HG03521 (cell line): ENCODE results near the gene SLC22A16.
"Not testable (repeated sequence)": the region's sequence is repeated elsewhere in the genome, so short reads cannot be mapped to it uniquely, and the experiment has no call there.

ENCODE experiments used
- ATAC-seq: cut with Tn5 transposase; IDR thresholded peaks from one replicate; pipeline ENCODE4 v1.9.1; 2021; ENCODE audit warnings: mild to moderate bottlenecking, moderate library complexity; ENCODE audit not compliant: unreplicated experiment

The SLC22A16 gene, protein sequence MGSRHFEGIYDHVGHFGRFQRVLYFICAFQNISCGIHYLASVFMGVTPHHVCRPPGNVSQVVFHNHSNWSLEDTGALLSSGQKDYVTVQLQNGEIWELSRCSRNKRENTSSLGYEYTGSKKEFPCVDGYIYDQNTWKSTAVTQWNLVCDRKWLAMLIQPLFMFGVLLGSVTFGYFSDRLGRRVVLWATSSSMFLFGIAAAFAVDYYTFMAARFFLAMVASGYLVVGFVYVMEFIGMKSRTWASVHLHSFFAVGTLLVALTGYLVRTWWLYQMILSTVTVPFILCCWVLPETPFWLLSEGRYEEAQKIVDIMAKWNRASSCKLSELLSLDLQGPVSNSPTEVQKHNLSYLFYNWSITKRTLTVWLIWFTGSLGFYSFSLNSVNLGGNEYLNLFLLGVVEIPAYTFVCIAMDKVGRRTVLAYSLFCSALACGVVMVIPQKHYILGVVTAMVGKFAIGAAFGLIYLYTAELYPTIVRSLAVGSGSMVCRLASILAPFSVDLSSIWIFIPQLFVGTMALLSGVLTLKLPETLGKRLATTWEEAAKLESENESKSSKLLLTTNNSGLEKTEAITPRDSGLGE

DNA sequence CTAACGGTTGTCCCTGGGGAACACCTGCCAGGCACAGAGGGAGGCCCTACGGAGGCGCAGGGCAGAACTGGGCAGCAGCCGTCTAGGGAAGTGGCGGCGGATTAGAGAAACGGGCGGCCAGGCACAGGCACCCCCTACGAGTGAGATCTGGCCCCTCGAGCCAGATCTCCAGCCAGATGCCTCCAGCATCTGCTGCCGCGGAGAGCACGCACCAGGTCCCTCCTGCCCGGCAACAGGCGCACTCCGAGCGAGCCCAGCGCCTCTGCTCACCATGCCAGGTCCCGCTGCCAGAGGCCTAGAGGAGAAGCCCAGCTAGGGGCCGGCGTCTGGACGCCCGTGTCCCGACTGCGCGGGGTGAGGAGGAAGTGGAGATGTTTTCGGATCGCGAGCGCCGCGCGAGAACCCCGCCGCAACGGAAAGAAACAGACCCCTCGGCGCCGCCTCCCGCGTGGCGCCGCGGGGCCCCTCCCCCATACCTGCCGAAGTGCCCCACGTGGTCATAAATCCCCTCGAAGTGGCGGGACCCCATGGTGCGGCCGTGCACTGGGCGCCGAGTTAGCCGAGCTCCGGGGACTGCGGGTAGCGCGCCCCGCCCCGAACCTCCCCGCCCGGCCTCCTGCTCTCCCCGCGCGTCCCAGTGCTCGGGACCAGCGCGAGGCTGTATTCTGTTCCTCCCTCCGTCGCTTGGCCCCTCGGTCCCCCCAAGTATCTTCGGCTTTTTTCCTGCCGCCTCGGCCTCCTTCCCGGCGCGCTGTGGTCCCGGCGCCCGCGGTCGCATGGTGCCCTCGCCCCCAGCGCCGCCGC lies at the start of gene SLC22A16:
Gene SLC22A16, minus strand, starts transcription at position 568 of the 804 bp plus-strand sequence. Its CDS starts 39 bp downstream, at position 529.
- ATAC-seq: no peak

DNA sequence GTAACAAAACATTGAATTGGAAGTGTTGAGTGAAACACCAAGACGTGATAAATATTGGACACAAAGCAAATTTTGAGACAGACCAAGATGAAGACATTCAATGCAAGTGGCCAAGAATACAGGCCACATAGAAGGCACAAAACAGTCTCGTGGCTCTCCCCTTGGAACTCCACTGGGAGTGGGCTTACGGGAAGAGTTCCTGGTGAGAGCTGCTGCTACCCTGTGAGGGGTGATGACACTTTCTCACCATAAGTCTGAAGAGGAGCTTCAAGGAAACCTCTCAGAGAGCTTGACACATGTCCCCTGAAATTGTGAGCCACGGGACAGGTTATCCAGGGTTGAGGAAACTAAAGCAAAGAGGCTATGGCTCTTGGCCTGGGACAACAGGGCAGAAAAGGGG lies 48.6 kb upstream of the SLC22A16 start:
- no peak for ATAC-seq

DNA sequence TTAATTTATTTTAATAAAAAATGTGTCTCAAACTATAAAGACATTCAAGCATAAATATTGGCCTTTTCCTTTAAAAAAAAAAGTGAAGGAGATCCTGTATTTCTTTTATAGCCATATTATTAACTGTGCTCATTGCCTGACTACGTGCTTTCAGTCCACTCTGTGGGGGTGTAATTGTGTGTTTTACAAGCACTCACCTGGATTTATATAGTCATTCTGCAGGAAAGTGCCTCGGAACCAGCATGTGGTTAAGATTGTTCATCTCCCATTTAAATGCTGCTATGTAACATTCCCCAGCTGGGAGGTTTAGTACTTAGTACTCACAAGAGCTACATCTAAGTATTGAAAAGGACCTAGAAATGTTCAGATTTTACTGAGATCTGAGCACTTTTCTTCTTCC lies 47.9 kb upstream of the SLC22A16 start:
- no peak for ATAC-seq

DNA sequence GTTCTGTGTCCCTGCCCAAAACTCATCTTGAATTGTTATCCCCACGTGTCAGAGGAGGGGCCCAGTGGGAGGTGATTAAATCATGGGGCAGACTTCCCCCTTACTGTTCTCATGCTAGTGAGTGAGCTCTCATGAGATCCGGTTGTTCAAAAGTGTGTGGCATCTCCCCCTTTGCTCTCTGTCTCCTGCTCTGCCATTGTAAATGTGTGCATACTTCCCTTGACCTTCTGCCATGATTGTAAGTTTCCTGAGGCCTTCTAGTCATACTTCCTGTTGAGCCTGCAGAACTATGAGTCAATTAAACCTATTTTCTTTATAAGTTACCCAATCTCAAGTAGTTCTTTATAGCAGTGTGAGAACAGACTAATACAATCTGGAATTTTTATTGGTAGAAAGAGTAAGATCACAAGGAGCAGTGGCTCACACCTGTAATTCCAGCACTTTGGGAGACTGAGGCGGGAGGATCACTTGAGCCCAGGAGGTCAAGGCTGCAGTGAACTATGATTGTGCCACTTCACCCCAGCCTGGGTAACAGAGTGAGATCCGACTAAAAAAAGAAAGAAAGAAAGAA lies 47.1 kb upstream of the SLC22A16 start:
- no peak for ATAC-seq

DNA sequence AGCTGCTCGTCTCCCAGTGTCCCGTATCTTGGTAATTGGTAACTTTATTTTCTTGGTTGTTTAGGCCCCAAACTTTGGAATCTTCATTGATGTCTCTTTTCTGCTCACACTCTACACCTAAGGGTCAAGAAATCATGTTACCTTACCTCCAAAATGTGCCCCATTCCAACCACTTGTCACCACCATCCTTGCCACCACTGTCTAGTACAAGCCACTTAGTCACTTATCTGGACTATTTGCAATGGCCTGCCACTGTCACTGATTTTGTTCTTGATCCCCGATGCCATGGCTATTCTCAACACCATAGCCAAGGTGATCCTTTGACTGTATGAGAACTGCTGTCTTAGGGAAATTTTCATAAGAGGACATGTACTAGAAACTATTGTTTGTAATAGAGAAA lies 46.0 kb upstream of the SLC22A16 start:
- no peak for ATAC-seq

DNA sequence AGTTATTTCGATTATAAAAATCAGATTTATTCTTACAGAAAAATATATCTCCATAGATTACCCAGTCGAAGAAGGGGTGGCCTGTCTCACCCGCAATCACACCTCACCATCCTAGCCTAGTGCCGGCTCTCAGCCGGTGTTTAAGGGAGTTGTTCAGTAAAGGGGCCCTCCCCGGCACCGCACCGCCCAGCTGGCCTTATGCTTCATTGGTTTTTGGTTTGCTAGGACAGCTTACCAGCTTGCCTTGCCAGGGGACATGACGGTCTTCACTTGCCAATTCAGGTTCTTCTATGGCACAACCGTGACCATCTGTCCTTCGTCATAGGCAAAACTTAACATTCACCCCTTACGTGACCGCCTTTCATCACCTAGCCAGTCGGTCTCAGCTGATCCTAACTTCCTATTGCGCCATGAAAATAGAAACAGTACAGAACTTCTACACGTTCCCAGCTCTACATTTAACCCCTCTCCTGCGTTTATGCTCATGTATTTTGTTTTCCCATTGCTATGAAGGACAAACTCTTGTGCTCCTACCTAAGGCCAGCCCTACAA lies 44.7 kb upstream of the SLC22A16 start:
- ATAC-seq: no peak

DNA sequence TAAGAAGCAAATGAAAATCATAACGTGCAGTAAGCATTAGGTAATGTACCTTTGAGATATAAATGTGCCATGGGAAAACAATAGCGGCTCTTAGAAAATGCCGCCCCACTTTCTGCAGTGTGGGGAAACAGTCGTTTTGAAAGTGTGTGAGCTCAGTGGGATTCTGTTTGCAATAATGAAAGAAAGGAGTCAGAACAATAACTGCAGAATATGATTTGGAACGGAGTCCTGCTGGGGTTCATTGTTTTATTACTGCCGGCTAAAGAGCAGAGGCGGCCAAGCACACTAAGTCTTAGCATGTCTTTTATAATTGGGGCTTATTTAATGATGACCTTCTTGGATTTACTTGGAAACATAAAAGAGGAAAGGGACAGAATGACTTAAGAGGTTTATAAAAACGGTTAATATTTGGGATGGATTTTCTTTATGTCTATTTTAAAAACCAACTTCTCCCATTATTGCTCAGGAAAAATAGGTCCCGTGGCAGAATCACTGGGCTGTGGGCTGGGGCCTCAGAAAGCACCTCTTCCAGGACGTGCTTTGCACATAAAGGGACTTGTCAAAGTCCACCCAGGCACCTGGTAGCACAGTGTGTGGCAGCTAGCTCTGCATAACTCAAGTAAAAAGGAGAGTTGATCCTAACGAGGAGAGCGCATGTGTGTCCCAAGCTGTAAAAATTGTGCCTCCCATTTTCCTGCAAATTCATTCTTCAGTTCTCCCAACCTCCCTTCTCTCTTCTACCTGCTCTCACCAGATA lies 44.0 kb upstream of the SLC22A16 start:
- no peak for ATAC-seq

DNA sequence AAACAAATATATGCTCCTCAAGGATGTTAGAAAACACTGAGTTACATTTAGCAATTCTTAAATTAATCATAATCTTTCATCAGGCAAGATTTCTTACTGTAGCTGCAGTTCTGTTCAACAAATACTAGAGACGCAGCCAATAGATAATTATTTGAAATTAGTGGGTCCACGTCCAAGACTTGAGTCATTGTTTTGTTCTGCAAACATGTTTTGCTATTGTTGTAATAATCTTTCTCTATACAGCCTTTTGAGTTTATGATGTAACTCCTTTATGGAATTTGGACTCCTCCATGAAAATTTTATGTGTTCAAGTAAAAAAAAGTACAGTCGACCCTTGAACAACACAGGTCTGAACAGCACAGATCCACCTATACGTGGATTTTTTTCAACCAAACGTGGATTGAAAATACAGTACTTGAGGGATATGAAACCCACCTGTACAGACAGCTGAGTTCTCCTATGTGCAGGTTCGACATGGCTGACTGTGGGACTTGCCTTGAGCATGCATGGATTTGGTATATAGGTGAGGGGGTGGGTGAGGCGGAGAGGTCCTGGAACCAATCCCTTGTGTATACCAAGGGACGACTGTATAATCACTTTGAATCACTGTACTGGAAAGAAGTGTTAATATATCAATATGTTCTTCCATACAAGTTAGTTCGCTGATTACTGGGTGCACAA lies 41.3 kb upstream of the SLC22A16 start:
- ATAC-seq: no peak

DNA sequence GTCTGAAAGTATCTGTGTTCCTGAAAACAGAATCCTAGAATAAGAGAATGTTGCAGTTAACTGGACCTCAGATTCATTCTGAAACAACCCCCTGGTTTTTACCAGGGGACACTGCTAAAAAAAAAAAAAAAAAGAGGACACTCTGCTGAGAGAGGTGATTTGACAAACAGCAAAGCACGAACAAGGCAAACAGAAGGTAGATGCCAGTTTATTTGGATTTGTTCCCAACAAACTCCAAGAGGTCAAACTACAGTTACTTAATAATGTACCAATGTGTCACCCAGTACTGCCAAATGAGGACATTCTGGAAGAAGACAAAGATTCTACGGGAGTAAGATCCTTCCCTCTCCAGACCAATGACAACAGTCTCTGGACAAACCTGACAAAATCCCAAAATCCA lies 40.6 kb upstream of the SLC22A16 start:
- no peak for ATAC-seq

DNA sequence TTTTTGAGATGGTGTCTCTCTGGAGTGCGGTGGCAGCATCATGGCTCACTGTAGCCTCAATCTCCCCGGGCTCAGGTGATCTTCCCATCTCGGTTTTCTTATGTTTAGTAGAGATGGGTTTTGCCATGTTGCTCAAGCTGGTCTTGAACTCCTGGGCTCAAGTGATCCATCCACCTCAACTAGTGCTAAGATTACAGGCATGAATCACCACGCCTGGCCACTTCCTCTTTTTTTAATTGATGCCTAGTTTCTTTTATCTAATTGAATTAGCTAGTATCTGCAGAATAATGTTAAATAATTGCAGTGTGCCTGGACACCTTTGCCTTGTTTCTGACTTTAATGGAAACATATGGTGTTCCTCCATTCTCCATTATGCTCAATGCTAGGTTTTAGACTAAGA lies 38.4 kb upstream of the SLC22A16 start:
- ATAC-seq: no peak

DNA sequence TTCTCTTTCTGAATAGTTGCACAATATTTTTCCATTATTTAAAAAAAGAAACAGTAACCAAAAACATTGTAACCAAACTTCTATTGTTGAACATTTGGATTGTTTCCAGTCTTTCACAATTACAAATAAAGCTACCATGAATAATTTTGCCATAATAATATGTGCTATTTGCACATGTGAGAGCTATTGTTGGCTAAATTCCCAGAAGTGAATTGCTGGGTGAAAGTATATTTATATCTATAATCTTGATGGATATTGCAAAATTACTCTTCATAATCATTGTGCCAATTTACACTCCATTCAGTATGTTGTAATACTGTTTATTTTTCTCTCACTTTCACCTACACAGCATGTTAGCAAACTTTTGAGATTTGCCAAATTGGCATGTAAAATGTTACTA lies 36.6 kb upstream of the SLC22A16 start:
- no peak for ATAC-seq

DNA sequence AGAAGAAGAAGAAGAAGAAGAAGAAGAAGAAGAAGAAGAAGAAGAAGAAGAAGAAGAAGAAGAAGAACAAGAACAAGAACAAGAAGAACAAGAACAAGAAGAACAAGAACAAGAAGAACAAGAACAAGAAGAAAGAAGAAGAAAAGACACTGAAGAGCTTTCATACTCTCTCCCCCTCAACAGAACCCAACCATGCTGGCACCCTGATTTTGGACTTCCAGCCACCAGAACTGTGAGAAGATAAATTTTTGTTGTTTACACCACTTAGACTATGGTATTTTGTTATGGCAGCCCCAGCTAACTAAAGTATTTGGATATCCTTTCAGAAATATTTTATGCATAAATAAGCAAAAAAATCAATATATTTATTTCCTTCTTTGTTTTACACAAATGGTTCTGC lies 36.1 kb upstream of the SLC22A16 start:
- not testable (repeated sequence) for ATAC-seq

DNA sequence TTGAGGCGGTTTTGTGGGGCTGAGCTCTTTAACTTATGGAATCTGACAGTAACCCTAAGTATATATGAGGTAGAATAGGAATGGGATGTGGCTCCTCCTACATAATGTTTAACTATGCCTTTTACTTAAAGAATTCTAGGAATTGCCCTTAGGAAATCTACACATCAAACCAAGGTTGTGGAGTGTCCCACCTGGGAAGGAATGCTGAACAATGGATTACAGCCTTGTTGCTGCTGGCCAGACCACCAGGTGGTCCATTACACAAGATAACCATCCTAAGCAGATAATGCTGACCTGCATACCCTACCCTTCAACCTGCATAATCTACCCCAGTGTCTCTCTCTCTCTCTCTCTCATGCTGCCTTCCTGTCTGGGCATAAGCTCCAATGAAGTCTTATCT lies 35.0 kb upstream of the SLC22A16 start:
- ATAC-seq: no peak

DNA sequence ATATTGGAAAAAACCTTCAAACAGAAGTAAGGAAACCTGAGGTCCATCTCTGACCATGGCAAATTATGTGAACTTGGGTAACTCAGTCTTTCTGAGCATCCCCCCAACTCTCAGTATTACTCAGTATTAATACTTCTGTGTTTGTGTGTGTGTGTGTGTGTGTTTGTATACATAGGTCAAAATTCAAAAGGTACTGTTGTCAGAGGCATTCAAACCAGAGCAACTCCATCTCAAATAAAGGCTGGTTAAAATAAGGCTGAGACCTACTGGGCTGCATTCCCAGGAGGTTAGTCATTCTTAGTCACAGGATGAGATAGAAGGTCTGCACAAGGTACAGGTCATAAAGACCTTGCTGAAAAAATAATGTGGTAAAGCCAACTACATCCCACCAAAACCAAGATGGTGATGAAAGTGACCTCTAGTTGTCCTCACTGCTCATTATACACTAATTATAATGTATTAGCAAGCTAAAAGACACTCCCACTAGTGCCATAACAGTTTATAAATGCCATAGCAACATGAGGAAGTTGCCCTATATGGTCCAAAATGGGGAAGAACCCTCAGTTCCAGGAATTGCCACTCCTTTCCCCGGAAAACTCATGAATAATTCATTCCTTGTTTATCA lies 33.3 kb upstream of the SLC22A16 start:
- no peak for ATAC-seq

DNA sequence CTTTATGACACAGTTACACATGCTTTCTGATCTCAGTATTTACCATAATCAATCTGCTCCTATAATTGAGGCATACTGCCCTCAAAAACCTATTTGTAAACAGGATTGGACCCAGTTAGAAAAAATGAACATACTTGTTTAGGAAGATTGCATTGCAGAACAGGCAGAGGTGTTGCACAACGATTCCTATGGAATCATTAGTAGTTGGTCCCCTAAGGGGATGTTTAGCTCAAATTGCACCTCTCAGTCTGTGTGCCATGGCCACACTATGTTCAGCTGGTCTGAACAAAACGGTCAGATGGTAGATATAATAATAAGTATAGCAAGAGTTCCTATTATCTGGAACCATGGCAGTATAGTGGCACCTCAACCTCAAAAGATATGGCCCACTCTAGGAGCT lies 28.5 kb upstream of the SLC22A16 start:
- ATAC-seq: not testable (repeated sequence)

DNA sequence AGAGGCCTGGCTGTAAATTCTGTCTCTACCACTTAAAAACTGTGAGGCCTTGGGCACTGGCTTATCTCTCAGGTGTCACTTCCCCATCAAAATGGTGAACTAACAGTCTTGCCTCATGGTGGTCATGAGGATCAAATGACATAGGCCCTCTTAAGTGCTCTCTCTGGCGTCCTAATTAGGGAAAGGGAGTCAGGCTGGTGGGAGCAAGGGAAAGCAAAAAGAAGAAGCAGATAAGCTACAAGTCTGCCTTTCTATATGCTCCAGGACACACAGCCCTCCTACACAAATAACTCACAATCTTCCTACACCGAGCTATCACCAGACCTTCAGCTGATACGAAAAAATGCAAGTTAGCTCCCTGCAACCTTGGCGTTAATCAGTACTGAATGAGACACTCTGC lies 19.5 kb upstream of the SLC22A16 start:
- ATAC-seq: no peak

DNA sequence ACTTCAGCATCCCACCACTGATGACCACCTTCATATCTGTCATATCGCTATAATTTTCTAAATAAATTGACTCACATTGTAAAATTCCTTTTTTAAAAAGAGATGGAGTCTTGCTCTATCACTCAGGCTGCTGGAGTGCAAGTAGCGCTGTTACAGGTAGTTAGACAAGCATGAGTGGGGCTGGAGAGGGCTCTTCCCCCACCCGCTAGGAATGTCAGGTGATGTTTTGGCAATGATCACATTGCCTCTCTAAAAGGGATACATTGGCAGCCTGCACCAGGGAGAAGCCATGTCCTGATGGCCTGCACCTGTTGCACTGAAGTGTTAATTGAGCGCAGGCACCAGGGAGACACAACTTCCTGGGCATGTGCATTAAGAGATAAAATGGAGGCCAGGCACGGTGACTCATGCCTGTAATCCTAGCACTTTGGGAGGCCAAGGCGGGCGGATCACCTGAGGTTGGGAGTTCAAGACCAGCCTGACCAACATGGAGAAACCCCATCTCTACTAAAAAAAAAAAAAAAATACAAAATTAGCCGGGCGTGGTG lies 16.9 kb upstream of the SLC22A16 start:
- ATAC-seq: no peak

DNA sequence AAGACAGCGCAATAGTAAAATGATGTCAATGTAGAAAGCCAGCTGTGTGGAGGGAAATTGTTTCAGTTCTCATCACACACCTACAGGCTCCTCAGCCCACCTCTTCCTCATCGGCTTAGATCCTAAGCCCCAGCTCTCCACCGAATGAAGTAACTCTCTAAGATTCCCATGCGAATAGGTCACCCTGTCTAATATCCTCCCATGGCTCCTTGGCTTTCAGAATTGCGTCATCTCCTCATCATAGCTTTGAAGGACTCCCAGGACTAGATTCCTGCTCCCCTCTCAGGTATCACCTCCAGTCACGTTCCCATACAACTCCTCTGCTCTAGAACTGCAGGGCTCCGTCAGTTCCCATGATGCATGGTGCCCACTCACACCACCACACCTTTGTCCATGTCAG lies 16.2 kb upstream of the SLC22A16 start:
- no peak for ATAC-seq

DNA sequence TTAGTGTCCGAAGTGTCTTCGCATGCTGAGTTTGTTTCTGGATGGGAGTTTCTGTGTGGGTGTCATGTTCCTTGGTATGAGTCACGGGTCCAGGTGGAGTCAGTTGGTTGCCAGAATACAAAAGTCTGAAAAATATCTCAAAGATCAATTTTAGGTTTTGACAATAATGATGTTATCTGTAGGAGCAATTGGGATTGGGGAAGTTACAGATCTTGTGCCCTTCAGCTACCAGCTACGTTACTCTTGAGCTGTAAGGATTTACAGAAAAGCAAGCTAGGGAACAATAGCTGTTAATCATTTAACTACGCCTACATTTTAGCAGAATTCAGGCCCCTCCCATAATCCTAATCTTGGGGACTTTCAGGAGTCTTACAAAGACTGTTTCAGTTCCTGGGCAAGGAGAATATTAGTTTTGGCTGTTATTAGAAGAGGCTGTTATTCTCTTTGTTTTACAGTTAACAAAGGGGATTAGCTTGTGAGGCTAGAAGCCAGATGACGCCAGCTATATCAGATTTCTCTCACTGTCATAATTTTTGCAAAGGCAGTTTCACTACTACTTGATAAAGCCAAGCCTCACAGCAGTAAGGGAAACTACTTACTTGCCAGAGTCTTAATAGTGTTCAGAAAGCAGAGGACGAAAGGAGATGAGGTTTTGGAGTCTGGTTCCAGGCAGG lies 15.4 kb upstream of the SLC22A16 start:
- ATAC-seq: no peak
